Neuron (in vitro differentiated cells): ENCODE data around the gene ELAVL3.
A peak's percentile ranks its signal among the peaks of the same experiment; 100 is the strongest.

Source experiments
- H2AFZ ChIP-seq: one replicate; pipeline ENCODE4 v1.6.1; 2013; ENCODE audit warnings: low read depth, mild to moderate bottlenecking, inconsistent platforms, low read length, moderate library complexity
- H3K27me3 ChIP-seq: one replicate; pipeline ENCODE4 v1.6.1; 2013; ENCODE audit warnings: low read length; ENCODE audit not compliant: insufficient read depth
- H3K36me3 ChIP-seq: one replicate; pipeline ENCODE4 v1.6.1; 2013; ENCODE audit warnings: low read length; ENCODE audit not compliant: insufficient read depth
- H3K4me1 ChIP-seq: one replicate; pipeline ENCODE4 v1.6.1; 2013; ENCODE audit warnings: low read length; ENCODE audit not compliant: insufficient read depth
- H3K4me3 ChIP-seq: 2 replicates; pipeline ENCODE4 v1.5.1; 2013; ENCODE audit warnings: mild to moderate bottlenecking, low read length, moderate library complexity
- H3K9me3 ChIP-seq: one replicate; pipeline ENCODE4 v1.6.1; 2013; ENCODE audit warnings: low read length

Gene ELAVL3

GRCh38 chr19:11480715-11481533 lies at the start of gene ELAVL3:
Gene ELAVL3 (minus strand): TSS chr19:11481046. CDS start chr19:11480608, 438 bp downstream.
- peaks cover 8% of the 10 kb centered on the region for H3K4me1 ChIP-seq
- H2AFZ ChIP-seq: peak within 1 kb of the TSS; percentile 52
- H3K27me3 ChIP-seq: no peaks in the 10 kb centered on the region
- H3K36me3 ChIP-seq: peaks cover 32% of the 10 kb centered on the region
- no peaks in the 10 kb centered on the region for H3K9me3 ChIP-seq
- H3K4me3 ChIP-seq: peak within 1 kb of the TSS; percentile 86

- Histone ChIP-seq H3K4me1 (peaks cover 5% of the 10 kb centered on the region), H3K36me3 (no peaks in the 10 kb centered on the region), H3K9me3 (no peaks in the 10 kb centered on the region), H2AFZ (no peak overlapping the region), H3K4me3 (no peak overlapping the region), H3K27me3 (no peaks in the 10 kb centered on the region)
These were observed 49.6 kb upstream of the ELAVL3 start for GRCh38 chr19:11530432-11530831.

DNA sequence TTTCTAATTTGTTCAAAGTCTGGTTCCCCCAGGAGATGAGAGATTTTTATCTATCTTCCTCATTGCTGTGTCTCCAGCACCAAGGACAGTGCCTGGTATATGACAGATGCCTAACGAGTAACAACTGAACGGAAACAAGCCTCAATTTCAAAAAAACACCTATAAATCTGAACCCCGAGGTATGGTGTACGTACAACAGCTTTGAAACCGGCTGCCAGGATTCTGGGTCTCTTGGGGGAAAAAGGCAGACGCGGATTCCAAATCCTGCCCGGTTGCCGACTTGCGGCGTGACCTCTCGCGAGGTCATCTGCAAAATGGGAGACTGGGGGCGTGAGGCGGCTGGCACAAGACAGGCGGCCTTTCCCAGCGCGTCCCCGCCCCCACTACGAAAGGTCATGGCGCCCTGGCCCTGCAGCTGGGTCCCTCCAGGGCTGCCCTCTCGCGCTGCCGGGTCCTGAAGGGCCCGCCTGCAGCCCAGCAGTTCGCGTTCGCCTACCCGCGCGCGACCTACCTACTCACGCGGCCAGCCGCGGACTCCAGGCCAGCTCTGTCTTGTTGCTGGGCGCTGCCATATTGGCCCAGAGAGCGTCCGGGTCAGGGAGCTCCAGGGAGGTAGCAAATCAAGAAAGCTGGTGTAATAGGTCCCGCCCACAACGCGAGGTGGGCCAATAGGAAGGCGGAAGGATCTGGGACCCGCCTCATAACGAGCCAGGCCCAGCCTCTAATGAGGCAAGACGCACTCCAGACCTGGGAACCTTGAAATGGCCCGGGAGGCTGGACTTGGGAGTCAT lies 47.9 kb upstream of the ELAVL3 start, which contains the start of gene ECSIT:
ECSIT (minus strand) TSS at position 584 of the 791 bp plus-strand sequence. CDS start 9,964 bp downstream, outside the sequence.
- Histone ChIP-seq H3K9me3 (no peaks in the 10 kb centered on the region), H3K27me3 (no peaks in the 10 kb centered on the region), H3K36me3 (no peaks in the 10 kb centered on the region), H2AFZ (peak within 1 kb of the TSS; percentile 90), H3K4me1 (peaks cover 5% of the 10 kb centered on the region), H3K4me3 (peak within 1 kb of the TSS; percentile 92)

DNA sequence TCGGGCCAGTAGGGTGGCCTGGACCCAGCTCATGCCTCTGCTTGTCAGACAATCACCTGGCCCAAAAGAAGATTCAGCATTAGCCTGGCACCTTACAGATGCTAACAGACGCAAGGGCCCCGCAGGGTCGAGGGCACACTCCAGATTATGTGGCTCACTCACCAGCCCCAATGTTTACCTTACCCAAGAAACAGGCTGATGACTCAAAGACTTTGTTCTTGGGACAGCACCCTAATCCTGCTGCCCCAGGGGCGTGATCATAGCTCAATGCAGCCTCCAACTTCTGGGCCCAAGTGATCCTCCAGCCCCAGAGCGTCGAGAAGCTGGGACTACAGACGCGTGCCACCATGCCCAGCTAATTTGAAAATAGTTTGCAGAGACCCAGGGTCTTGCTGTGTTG lies 38.3 kb upstream of the ELAVL3 start:
- Histone ChIP-seq H3K4me1 (no peaks in the 10 kb centered on the region), H3K27me3 (no peaks in the 10 kb centered on the region), H3K9me3 (no peaks in the 10 kb centered on the region), H2AFZ (no peak overlapping the region), H3K4me3 (no peak overlapping the region), H3K36me3 (peaks cover 12% of the 10 kb centered on the region)

GRCh38 chr19:11513946-11514345 lies 33.1 kb upstream of the ELAVL3 start:
- Histone ChIP-seq H3K4me1 (no peaks in the 10 kb centered on the region), H3K36me3 (peaks cover 27% of the 10 kb centered on the region), H3K9me3 (no peaks in the 10 kb centered on the region), H2AFZ (no peak overlapping the region), H3K27me3 (no peaks in the 10 kb centered on the region), H3K4me3 (no peak overlapping the region)

- Histone ChIP-seq H2AFZ (no peak overlapping the region), H3K4me3 (no peak overlapping the region), H3K9me3 (no peaks in the 10 kb centered on the region), H3K36me3 (peaks cover 19% of the 10 kb centered on the region), H3K27me3 (no peaks in the 10 kb centered on the region), H3K4me1 (peaks cover 5% of the 10 kb centered on the region)
These were observed 29.6 kb upstream of the ELAVL3 start for GRCh38 chr19:11510444-11510843.

DNA sequence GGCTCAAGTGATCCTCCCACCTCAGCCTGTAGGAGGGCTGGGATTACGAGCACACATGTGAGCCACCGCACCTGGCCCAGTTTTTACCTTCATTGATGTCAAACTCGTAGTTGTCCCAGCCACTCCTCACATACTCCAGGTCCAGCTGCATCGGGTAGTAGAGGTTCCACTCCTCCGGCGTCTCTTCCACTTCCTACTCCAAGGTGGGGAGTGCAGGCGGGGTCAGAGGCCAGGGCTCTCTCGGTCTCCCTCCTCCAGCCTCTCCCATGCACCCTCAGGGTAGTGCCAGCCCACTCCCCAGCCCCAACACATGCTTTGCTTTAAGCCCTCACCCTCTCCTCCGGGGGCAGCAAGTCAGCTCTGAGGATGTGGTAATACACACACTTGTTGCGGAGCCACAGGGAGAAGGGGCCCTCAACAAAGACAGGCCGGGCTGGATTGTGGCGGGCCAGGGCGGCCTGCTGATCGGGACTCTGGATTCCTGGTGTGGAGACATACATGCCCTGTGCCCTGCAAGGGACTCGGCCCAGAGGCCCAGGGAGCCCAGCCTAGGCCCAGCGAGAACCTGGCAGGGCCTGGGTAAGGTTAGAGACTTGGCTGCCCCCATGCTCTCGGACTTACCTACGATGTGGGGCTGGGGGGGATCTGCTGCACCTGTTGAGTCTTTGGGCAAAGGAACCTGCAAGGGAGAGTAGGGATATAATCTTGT lies 26.7 kb upstream of the ELAVL3 start:
- no peaks in the 10 kb centered on the region for H3K9me3 ChIP-seq
- no peak overlapping the region for H2AFZ ChIP-seq
- no peak overlapping the region for H3K4me3 ChIP-seq
- H3K36me3 ChIP-seq: peaks cover 8% of the 10 kb centered on the region
- H3K4me1 ChIP-seq: peaks cover 10% of the 10 kb centered on the region
- no peaks in the 10 kb centered on the region for H3K27me3 ChIP-seq

GRCh38 chr19:11506967-11507366 lies 26.1 kb upstream of the ELAVL3 start:
- peaks cover 10% of the 10 kb centered on the region for H3K4me1 ChIP-seq
- no peaks in the 10 kb centered on the region for H3K9me3 ChIP-seq
- H3K36me3 ChIP-seq: peaks cover 5% of the 10 kb centered on the region
- no peak overlapping the region for H2AFZ ChIP-seq
- no peak overlapping the region for H3K4me3 ChIP-seq
- no peaks in the 10 kb centered on the region for H3K27me3 ChIP-seq

DNA sequence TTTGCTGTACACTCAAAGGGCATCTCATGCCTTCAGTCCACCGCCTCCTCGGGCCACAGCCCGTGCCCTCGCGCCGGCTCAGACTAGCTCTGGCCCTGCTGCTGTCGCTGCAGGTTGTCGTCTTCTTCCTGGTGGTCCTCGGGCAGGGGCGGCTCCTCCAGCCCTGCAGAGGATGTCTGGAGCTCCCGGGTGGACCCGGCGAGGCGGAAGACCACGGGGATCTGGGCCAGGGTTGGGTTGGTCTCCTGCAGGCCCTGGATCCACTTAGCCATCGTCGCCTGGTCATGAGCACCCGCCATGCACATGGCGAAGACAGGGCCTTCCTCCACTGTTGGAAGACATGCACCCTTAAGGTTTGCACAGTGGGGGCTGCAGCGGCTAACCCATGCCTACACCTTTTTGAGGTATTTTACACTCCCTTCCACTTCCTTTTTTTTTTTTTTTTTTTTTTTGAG lies 25.3 kb upstream of the ELAVL3 start:
- H3K9me3 ChIP-seq: no peaks in the 10 kb centered on the region
- peaks cover 10% of the 10 kb centered on the region for H3K4me1 ChIP-seq

DNA sequence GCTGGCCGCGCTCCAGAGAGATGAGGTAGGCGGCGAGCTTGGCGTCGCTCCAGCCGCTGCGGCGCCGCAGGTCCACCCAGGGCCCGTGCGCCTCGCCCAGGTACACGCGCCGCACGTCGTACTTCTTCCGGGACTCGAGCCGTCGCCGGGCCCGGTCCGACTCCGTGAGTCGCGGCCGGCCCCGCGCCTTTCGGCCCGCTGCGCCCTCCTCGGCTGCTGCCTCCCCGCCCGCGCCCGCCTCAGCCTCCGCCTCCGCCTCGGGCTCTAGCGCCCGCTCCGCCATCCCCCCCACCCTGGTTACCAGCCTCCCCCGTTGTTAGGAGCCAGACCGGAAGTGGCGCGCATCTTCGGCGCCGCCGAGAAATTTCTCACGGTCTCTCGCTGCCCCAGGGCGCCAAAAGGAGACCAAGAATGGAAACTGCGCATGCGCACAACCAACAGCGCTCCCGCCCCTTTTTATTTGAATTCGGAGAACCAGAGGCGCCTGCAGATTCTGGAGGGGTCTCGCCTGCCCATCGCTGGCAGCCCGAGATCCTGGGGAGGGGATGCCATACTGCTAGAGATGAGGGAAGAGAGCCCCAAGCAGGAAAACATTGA lies 24.8 kb upstream of the ELAVL3 start, which contains the start of gene ZNF653:
ZNF653 (minus strand) TSS at position 336 of the 597 bp plus-strand sequence; CDS start at position 283, 53 bp downstream.
- Histone ChIP-seq H3K9me3 (no peaks in the 10 kb centered on the region), H3K4me1 (peaks cover 10% of the 10 kb centered on the region), H2AFZ (peak within 1 kb of the TSS; percentile 1), H3K27me3 (no peaks in the 10 kb centered on the region), H3K36me3 (peaks cover 2% of the 10 kb centered on the region), H3K4me3 (peak within 1 kb of the TSS; percentile 87)

More for the DNA sequence above, 25.3 kb upstream of the ELAVL3 start:
- peak overlapping the region; percentile 87 for H3K4me3 ChIP-seq
- H2AFZ ChIP-seq: peak overlapping the region; percentile 1
- peaks cover 2% of the 10 kb centered on the region for H3K36me3 ChIP-seq
- H3K27me3 ChIP-seq: no peaks in the 10 kb centered on the region

DNA sequence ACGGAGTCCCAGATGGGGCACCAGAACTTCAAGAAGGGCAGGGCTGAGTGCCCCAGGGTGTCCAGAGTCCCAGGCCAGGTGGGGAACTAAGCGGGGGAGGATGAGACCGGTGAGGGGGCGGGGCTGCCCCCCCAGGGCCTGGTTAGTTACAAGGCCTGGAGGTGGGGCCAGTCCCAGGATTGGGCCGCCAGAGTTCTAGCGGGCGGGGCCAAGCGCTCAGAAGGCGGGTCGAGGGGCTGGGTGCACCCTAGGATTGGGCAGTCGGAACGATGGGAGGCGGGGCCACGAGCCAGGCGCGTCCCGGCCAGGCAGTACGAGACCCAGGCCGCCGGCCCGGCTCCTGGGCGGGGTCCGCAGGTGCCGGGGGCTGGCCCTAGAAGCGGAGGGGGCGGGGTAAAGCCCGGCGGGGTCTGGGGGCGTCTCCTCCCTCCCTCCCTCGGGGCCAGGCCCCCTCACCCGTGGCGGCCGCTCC lies 24.2 kb upstream of the ELAVL3 start:
- Histone ChIP-seq H3K9me3 (no peaks in the 10 kb centered on the region), H3K36me3 (peaks cover 2% of the 10 kb centered on the region), H3K4me1 (peaks cover 10% of the 10 kb centered on the region), H3K27me3 (no peaks in the 10 kb centered on the region), H3K4me3 (peak overlapping the region; percentile 87), H2AFZ (peak overlapping the region; percentile 1)

- no peaks in the 10 kb centered on the region for H3K27me3 ChIP-seq
- H3K36me3 ChIP-seq: peaks cover 2% of the 10 kb centered on the region
- H3K9me3 ChIP-seq: no peaks in the 10 kb centered on the region
- peak overlapping the region; percentile 1 for H2AFZ ChIP-seq
- H3K4me1 ChIP-seq: peaks cover 10% of the 10 kb centered on the region
- peak overlapping the region; percentile 87 for H3K4me3 ChIP-seq
These were observed 23.7 kb upstream of the ELAVL3 start for GRCh38 chr19:11504502-11505031.
